HepG2 (cell line): ENCODE data around the gene SOCS1.

ENCODE experiments used
- CEBPB ChIP-seq: IDR thresholded peaks from 2 replicates; pipeline ENCODE4 v1.6.1; 2011; ENCODE audit warnings: low read depth, low read length, improper control_type of control experiment, borderline replicate concordance
- FOSL1 ChIP-seq: sonication (generic); formaldehyde crosslinking; IDR thresholded peaks from 2 replicates; pipeline ENCODE4 v1.9.0; 2021; ENCODE audit warnings: missing genetic modification reagents, borderline replicate concordance
- MTF2 ChIP-seq: sonication (generic); formaldehyde crosslinking; IDR thresholded peaks from 2 replicates; pipeline ENCODE4 v1.5.0; 2020; ENCODE audit warnings: missing genetic modification reagents, borderline replicate concordance
- RERE ChIP-seq: IDR thresholded peaks from 2 replicates; pipeline ENCODE4 v1.6.1; 2016; ENCODE audit warnings: low read depth, missing genetic modification reagents, missing compliant biosample characterization
- TBL1XR1 ChIP-seq: fragments of 150-350 bp; IDR thresholded peaks from 2 replicates; pipeline ENCODE4 v1.6.1; 2014; ENCODE audit warnings: borderline replicate concordance, low read length; ENCODE audit not compliant: partially characterized antibody

DNA sequence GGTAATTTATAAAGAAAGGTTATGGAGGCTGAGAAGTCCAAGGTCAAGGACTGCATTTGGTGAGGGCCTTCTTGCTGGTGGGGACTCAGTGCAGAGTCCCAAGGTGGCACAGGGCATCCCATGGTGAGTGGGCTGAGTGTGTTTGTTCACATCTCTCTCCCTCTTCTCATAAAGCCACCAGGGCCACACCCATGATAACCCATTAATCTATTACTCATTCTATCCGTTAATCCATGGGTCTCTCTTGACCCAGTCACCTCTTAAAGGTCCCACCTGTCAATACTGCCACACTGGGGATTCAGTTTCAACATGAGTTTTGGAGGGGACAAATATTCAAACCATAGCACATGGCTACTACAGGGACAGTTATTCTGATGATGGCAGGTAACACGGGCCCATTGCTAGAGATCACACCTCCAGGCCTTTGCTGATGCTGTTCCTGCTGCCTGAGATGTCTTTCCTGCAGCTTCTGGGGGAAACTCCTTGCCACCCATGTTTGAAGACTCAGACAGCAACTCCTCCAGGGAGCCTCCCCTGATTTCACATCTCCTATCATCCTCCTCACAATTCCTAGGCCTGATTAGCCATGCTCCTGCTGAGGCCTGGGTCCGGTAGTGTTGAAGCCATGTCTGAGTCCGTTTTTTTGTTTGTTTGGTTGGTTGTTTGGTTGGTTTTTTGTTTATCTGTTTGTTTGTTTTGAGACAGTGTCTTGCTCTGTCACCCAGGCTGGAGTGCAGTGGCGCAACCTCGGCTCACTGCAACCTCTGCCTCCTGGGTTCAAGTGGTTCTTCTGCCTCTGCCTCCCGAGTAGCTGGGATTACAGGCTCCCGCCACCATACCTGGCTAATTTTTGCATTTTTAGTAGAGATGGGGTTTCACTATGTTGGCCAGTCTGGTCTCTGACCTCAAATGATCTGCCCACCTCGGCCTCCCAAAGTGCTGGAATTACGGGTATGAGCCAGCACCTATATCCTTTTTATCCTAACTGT, 16.1 kb downstream of the SOCS1 start:
- TF ChIP-seq CEBPB (no peak), FOSL1 (no peak), MTF2 (no peak), RERE (no peak), TBL1XR1 (no peak)
